K562 (cell line): ENCODE results near the gene WFIKKN1. TPM values are rescaled to one million over a fixed set of nuclear protein-coding genes. Genes with fewer than 3 reads are reported as not detected.
A peak's percentile ranks its signal among the peaks of the same experiment; 100 is the strongest.
"Not testable (repeated sequence)": the region's sequence is repeated elsewhere in the genome, so short reads cannot be mapped to it uniquely, and the experiment has no call there.

ENCODE experiments used
- ATAC-seq: fragments of 200-7000 bp; cut with Tn5 transposase; 3 replicates; pipeline ENCODE4 v1.9.1; 2020; ENCODE audit warnings: moderate library complexity
- BruUV-seq: library from RNA; stranded (reverse); fragments of 400-500 nt; replicated peaks from 2 replicates; lab custom pipeline; 2021; lab: Mats Ljungman, UMichigan
- CTCF ChIA-PET: fragments of 300-600 bp; formaldehyde crosslinking; extraction: SDS; loops from one replicate; lab custom pipeline; 2021; ENCODE audit warnings: low intra/inter-chr PET ratio; lab: Yijun Ruan, JAX
- POLR2A ChIA-PET: fragments of 300-600, 350-650 bp; sonication (Branson Sonifier 250); formaldehyde crosslinking; extraction: SDS; loops from one replicate; lab custom pipeline; 2021; ENCODE audit warnings: antibody characterized with exemption, inconsistent platforms; lab: Yijun Ruan, JAX
- DNase-seq, 4 experiments: peaks; one replicate each; pipeline versions ENCODE4 v3.0.0 to v3.0.0-alpha.2; 2011 to 2018; ENCODE audit warnings: low spot score in 3 of 4, mixed read lengths in 3 of 4; ENCODE audit errors: extremely low read depth in 1 of 4
- FAIRE-seq: peaks from 2 replicates; lab custom pipeline; 2011; peaks lifted over from hg19 to GRCh38; lab: Jason Lieb, UNC
- H2AFZ ChIP-seq: 2 replicates; pipeline ENCODE4 v1.6.0; 2011; ENCODE audit warnings: low read depth, low read length, control low read depth, inconsistent platforms
- H3K27ac ChIP-seq: fragments of 200-600 bp; 3 replicates; pipeline ENCODE4 v1.8.0; 2011; ENCODE audit warnings: low read depth, mild to moderate bottlenecking, control low read depth, inconsistent platforms, low read length, moderate library complexity, mixed read lengths; ENCODE audit errors: extremely low read depth
- H3K27me3 ChIP-seq, 2 experiments: fragments of 300-600 bp in 1 of 2; 2 replicates in 1 of 2; 3 replicates in 1 of 2; pipeline versions ENCODE4 v1.6.0 to v1.8.0; 2011; ENCODE audit warnings: inconsistent platforms in 2 of 2, low read length in 2 of 2, mild to moderate bottlenecking in 1 of 2, mixed read lengths in 1 of 2, moderate library complexity in 1 of 2; ENCODE audit not compliant: control insufficient read depth in 2 of 2, insufficient read depth in 2 of 2
- H3K36me3 ChIP-seq: fragments of 300-600 bp; 3 replicates; pipeline ENCODE4 v1.8.0; 2011; ENCODE audit warnings: mild to moderate bottlenecking, low read length, inconsistent platforms; ENCODE audit not compliant: control insufficient read depth, insufficient read depth
- H3K4me1 ChIP-seq, 2 experiments: fragments of 200-600 bp in 1 of 2; replicated peaks in 1 of 2; 2 replicates in 1 of 2; 3 replicates in 1 of 2; pipeline versions ENCODE4 v1.5.1 to v1.8.0; 2011; ENCODE audit warnings: inconsistent platforms in 2 of 2, low read length in 2 of 2, mild to moderate bottlenecking in 1 of 2, mixed read lengths in 1 of 2, moderate library complexity in 1 of 2; ENCODE audit not compliant: control insufficient read depth in 2 of 2, insufficient read depth in 2 of 2
- H3K4me2 ChIP-seq: 2 replicates; pipeline ENCODE4 v1.6.1; 2011; ENCODE audit warnings: low read length, control low read depth, inconsistent platforms, mixed read lengths; ENCODE audit not compliant: insufficient read depth
- H3K4me3 ChIP-seq: fragments of 200-600 bp; sonication (generic), shearing (Covaris generic); 2 replicates; pipeline ENCODE4 v1.5.1; 2016; ENCODE audit warnings: control low read depth, inconsistent platforms
- H3K79me2 ChIP-seq: fragments of 200-600 bp; 3 replicates; pipeline ENCODE4 v1.8.0; 2011; ENCODE audit warnings: low read length, inconsistent platforms; ENCODE audit not compliant: control insufficient read depth, insufficient read depth
- H3K9ac ChIP-seq, 2 experiments: 2 replicates each; pipeline versions ENCODE4 v1.6.0 to v1.6.1; 2011; ENCODE audit warnings: low read depth in 2 of 2, low read length in 2 of 2, control low read depth in 1 of 2, inconsistent platforms in 1 of 2, mild to moderate bottlenecking in 1 of 2, mixed read lengths in 1 of 2; ENCODE audit not compliant: insufficient read depth in 1 of 2
- H3K9me1 ChIP-seq: one replicate; pipeline ENCODE4 v1.6.0; 2011; ENCODE audit warnings: inconsistent platforms, mild to moderate bottlenecking, low read length, moderate library complexity; ENCODE audit not compliant: control insufficient read depth, insufficient read depth
- H3K9me3 ChIP-seq: replicated peaks from 2 replicates; pipeline ENCODE4 v1.5.1; 2011; ENCODE audit warnings: low read depth, low read length, inconsistent platforms; ENCODE audit not compliant: control insufficient read depth, insufficient read depth
- H4K20me1 ChIP-seq: replicated peaks from 2 replicates; pipeline ENCODE4 v1.6.1; 2011; ENCODE audit warnings: low read length, inconsistent platforms, mixed read lengths; ENCODE audit not compliant: control insufficient read depth, insufficient read depth
- THRA ChIP-seq: fragments of 450-650 bp; IDR thresholded peaks from 2 replicates; pipeline ENCODE4 v1.6.1; 2017; ENCODE audit warnings: mild to moderate bottlenecking, moderate library complexity
- ZNF121 ChIP-seq: sonication (generic); formaldehyde crosslinking; conservative IDR thresholded peaks from 2 replicates; pipeline ENCODE4 v1.8.0; 2022; ENCODE audit warnings: missing genetic modification reagents
- whole genome bisulfite sequencing: fragments of 100-300 bp; shearing (Covaris generic); methylation state at CpG from one replicate; pipeline ENCODE4 v1.1.6; 2016; ENCODE audit warnings: low coverage, mixed read lengths; ENCODE audit not compliant: insufficient coverage; ENCODE audit errors: missing lambda C conversion rate; 5-methylcytosine and 5-hydroxymethylcytosine counted together
- in situ Hi-C: fragments of 300-500 bp; cut with MboI; formaldehyde crosslinking; loops from 4 replicates; pipeline ENCODE4 v1.15.0; 2018; ENCODE audit warnings: inconsistent platforms, mixed read lengths
- intact Hi-C: fragments of 100-400 bp; cut with micrococcal nuclease; formaldehyde crosslinking; loops from 2 replicates; pipeline ENCODE4 v1.14.2; 2022
- polyA plus RNA-seq, 8 experiments: library from polyadenylated mRNA; depleted of rRNA in 4 of 8; stranded (reverse) in 5 of 8; unstranded in 3 of 8; fragments of >200 nt; fragmentation: Nextera tagmentation in 2 of 8; fragmentation: Illumina TruSeq in 1 of 8; extraction: Ambion mirVana in 2 of 8; extraction: Trizol in 1 of 8; gene quantifications; 2 replicates each; pipeline versions ENCODE4 v1.2.1 to v1.2.3, GENCODE V29; 2011 to 2014; ENCODE audit warnings: inconsistent platforms in 1 of 8, missing spikeins in 1 of 8
- total RNA-seq, 7 experiments: library from RNA; depleted of rRNA in 6 of 7; stranded (reverse); fragments of >200 nt in 6 of 7; fragmentation: Illumina TruSeq in 2 of 7; extraction: Trizol in 2 of 7; gene quantifications; 2 replicates each; pipeline versions ENCODE4 v1.2.1 to v1.2.3, GENCODE V29; 2011 to 2021; ENCODE audit warnings: low replicate concordance in 1 of 7

The WFIKKN1 gene
- total and polyA plus RNA-seq, 9 of the 15 experiments (the other 6 are each of a cell fraction or from before 2014, with no cell fraction given): 0.14 to 1.1 (median 0.50) TPM; not detected in 4

- no peak for TF ChIP-seq THRA
- TF ChIP-seq, all 486 proteins: peak for 0
Measured at GRCh38 chr16:596736-597060, 34.1 kb upstream of the WFIKKN1 start (continued).

GRCh38 chr16:597655-598054 lies 33.1 kb upstream of the WFIKKN1 start:
- POLR2A ChIA-PET, DNase-seq, H3K4me3 ChIP-seq, H3K9me3 ChIP-seq, H3K27me3 ChIP-seq, H2AFZ ChIP-seq, H3K4me2 ChIP-seq, H3K27ac ChIP-seq, FAIRE-seq, H4K20me1 ChIP-seq, ATAC-seq, H3K9me1 ChIP-seq, CTCF ChIA-PET, intact Hi-C loops, in situ Hi-C loops, H3K9ac ChIP-seq, BruUV-seq: not testable (repeated sequence)
- WGBS: 100% methylated on average over 5 of the region's 7 CpGs
- H3K4me1 ChIP-seq: peaks cover 0 to 29% of the 10 kb centered on the region in 2 experiments; a peak in 3 of 5 replicates
- H3K36me3 ChIP-seq: peaks cover 47% of the 10 kb centered on the region; the same call in 2 of the 3 replicates
- TF ChIP-seq ZNF121 (CRISPR knock-in tag): peak; percentile 70
- H3K79me2 ChIP-seq: peaks cover 63% of the 10 kb centered on the region
